Stimulated activated CD4-positive, alpha-beta T cell treated with anti-CD3 and anti-CD28 coated beads, Interleukin-1b, Interleukin-23, amount 100 ng/mL, for 48 hours (primary cell): ENCODE results near the gene OR6N2.

ENCODE experiments used
- DNase-seq: peaks from one replicate; pipeline ENCODE4 v3.0.0-alpha.2; 2020

OR6N2 gene

GRCh38 chr1:158752155-158752712, 28.8 kb downstream of the OR6N2 start:
- DNase-seq = no peak

- DNase-seq = no peak
Measured at GRCh38 chr1:158735848-158736247, 45.2 kb downstream of the OR6N2 start.

GRCh38 chr1:158732524-158732923, 48.5 kb downstream of the OR6N2 start:
- DNase-seq = no peak

GRCh38 chr1:158731707-158732106, 49.3 kb downstream of the OR6N2 start:
- DNase-seq = no peak

- DNase-seq = no peak
Measured at GRCh38 chr1:158730453-158730852, 50.6 kb downstream of the OR6N2 start.

GRCh38 chr1:158728510-158729225, 52.3 kb downstream of the OR6N2 start:
- DNase-seq = no peak

- no peak for DNase-seq
Measured at GRCh38 chr1:158724442-158724841, 56.6 kb downstream of the OR6N2 start.
